AG10803 (cell line): ENCODE results near the gene GALNT17.
"Not testable (repeated sequence)": the region's sequence is repeated elsewhere in the genome, so short reads cannot be mapped to it uniquely, and the experiment has no call there.

Source experiments
- DNase-seq: peaks from one replicate; pipeline ENCODE4 v3.0.0; 2010; ENCODE audit warnings: low read depth
- H3K4me3 ChIP-seq: 2 replicates; pipeline ENCODE4 v1.5.1; 2011; ENCODE audit warnings: mild to moderate bottlenecking, low read length, control low read depth
- CTCF ChIP-seq: conservative IDR thresholded peaks from 2 replicates; pipeline ENCODE4 v1.5.1; 2011; ENCODE audit warnings: mild to moderate bottlenecking, low read length, control low read depth, inconsistent platforms

Gene GALNT17

GRCh38 chr7:71574153-71574860 lies 442.4 kb downstream of the GALNT17 start:
- no peak for TF ChIP-seq CTCF
- DNase-seq = no peak
- no peak overlapping the region for H3K4me3 ChIP-seq

DNA sequence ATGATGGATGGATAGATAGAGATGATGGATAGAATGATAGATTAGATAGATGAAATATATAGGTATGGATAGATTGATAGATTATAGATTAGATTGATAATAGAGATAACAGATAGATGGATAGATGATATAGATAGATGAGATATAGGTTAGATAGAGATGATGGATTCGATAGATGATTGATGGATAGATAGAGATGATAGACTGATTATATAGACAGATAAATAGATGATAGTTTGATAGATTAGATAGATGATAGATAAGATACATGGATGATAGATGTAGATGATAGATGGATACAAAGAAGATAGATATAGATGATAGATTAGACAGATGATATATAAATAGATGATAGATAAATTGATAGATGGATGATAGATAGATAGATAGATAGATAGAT lies 448.1 kb downstream of the GALNT17 start:
- no peak for TF ChIP-seq CTCF
- no peak overlapping the region for H3K4me3 ChIP-seq
- no peak for DNase-seq

DNA sequence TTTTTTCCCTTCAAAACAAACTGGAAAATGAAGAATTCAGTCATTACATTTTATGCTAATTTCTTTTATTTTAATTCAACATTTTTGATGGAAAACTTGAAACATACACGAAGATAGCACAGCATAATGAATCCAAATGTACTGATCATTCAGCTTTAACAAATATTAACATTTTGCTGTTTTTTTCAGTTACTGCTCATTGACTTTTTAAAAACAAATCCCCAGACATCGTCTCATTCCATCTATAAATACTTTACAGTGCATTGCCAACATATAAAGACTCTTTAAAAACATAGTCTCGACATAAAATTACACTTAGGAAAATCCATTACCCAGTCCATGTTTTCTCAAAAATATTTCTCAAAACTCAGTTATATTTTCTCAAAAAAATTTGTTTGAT lies 452.3 kb downstream of the GALNT17 start:
- TF ChIP-seq CTCF = no peak
- DNase-seq = no peak
- no peak overlapping the region for H3K4me3 ChIP-seq

DNA sequence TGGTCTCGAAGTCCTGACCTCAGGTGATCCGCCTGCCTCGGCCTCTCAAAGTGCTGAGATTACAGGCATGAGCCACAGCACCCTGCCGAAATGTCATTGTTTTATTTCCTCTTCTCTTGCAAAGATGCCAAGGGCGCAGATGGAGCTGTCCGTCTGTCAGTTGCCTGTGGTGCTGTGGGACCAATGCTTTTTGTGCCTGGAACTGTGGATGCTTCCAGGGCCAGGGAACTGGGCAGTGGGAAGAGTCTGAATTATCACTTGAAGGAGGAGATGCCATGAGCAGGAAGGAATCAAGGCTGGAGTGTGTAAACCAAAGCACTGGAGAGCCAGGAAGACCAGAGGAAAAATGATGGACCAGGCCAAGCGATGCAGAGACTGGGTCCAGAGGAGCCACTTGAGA lies 459.9 kb downstream of the GALNT17 start:
- H3K4me3 ChIP-seq = no peak overlapping the region

GRCh38 chr7:71592388-71592787 lies 460.4 kb downstream of the GALNT17 start:
- DNase-seq, H3K4me3 ChIP-seq: not testable (repeated sequence)

More for the DNA sequence above, 459.9 kb downstream of the GALNT17 start:
- no peak for DNase-seq
- no peak for TF ChIP-seq CTCF

- TF ChIP-seq CTCF = no peak
- no peak for DNase-seq
- H3K4me3 ChIP-seq = no peak overlapping the region
Measured at GRCh38 chr7:71594736-71595135, 462.8 kb downstream of the GALNT17 start.

DNA sequence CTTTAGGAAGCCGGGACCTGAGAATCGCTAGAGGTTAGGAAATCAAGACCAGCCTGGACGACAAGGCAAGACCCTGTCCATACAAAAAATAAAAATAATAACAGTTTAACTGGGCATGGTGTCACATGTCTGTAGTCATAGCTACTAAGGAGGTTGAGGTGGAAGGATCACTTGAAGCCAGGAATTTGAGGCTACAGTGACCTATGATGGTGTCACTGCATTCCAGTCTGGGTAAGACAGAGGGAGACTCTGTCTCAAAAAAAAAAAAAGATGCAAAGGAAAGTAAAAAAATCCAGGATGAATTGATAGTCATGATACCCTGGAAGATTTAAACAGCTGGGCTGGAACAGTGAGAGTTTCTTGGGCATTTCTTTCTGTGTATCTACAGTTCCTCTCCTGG lies 463.2 kb downstream of the GALNT17 start:
- DNase-seq = no peak
- no peak for TF ChIP-seq CTCF
- H3K4me3 ChIP-seq = no peak overlapping the region

- no peak for TF ChIP-seq CTCF
- DNase-seq = no peak
Measured at GRCh38 chr7:71598553-71598952, 466.6 kb downstream of the GALNT17 start.

More at GRCh38 chr7:71598553-71598952, 466.6 kb downstream of the GALNT17 start:
- H3K4me3 ChIP-seq = no peak overlapping the region
